ENCODE measurements around the gene PLA1A. TPM values are rescaled to one million over a fixed set of nuclear protein-coding genes. Genes with fewer than 3 reads are reported as not detected.

PLA1A gene
- total RNA-seq, 1 donor from 2014 or later = 2.8 TPM

- no peak for DNase-seq
- Histone ChIP-seq H3K27ac (replicated peaks) (no peak overlapping the region), H3K4me1 (no peaks in the 10 kb centered on the region), H3K27me3 (ENCODE audit: low read depth) (no peaks in the 10 kb centered on the region), H3K4me3 (no peak overlapping the region), H3K36me3 (no peaks in the 10 kb centered on the region), H3K9me3 (replicated peaks) (no peaks in the 10 kb centered on the region)
- TF ChIP-seq, protein P1, sequence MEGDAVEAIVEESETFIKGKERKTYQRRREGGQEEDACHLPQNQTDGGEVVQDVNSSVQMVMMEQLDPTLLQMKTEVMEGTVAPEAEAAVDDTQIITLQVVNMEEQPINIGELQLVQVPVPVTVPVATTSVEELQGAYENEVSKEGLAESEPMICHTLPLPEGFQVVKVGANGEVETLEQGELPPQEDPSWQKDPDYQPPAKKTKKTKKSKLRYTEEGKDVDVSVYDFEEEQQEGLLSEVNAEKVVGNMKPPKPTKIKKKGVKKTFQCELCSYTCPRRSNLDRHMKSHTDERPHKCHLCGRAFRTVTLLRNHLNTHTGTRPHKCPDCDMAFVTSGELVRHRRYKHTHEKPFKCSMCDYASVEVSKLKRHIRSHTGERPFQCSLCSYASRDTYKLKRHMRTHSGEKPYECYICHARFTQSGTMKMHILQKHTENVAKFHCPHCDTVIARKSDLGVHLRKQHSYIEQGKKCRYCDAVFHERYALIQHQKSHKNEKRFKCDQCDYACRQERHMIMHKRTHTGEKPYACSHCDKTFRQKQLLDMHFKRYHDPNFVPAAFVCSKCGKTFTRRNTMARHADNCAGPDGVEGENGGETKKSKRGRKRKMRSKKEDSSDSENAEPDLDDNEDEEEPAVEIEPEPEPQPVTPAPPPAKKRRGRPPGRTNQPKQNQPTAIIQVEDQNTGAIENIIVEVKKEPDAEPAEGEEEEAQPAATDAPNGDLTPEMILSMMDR (IDR thresholded peaks at IDR 0.05; ENCODE audit: borderline replicate concordance) = no peak
- intact Hi-C loops (cut with micrococcal nuclease) = no loop called here
Measured at GRCh38 chr3:119553823-119554415, 43.8 kb upstream of the PLA1A start.

GRCh38 chr3:119555309-119555735, 42.4 kb upstream of the PLA1A start:
- Histone ChIP-seq H3K36me3 (no peaks in the 10 kb centered on the region), H3K27ac (replicated peaks) (no peak overlapping the region), H3K4me3 (no peak overlapping the region), H3K27me3 (ENCODE audit: low read depth) (no peaks in the 10 kb centered on the region), H3K4me1 (no peaks in the 10 kb centered on the region), H3K9me3 (replicated peaks) (no peaks in the 10 kb centered on the region)
- intact Hi-C loops (cut with micrococcal nuclease) = no loop called here
- TF ChIP-seq, protein P1 (IDR thresholded peaks at IDR 0.05; ENCODE audit: borderline replicate concordance) = no peak
- peak; percentile 18 for DNase-seq

DNA sequence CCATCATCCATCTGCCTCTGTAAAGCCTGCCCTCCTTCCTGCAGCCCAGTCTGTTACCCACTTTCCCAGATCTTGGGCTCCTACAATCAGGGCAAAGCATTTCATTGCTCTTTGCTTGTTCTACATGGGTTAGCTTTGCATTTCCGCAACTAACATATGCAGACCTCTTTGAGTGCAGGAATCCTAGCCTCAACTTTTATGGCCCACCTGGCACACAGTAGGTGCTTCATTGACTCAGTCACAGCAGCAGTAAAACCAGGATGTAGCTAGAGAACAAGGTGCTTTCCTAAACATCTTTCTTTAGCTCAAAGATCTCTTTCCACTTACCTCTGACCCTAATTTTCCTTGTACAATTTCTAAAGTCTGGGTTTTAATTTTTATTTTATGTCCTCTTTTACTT, 41.8 kb upstream of the PLA1A start:
- TF ChIP-seq, protein P1 (IDR thresholded peaks at IDR 0.05; ENCODE audit: borderline replicate concordance) = no peak
- Histone ChIP-seq H3K9me3 (replicated peaks) (no peaks in the 10 kb centered on the region), H3K36me3 (no peaks in the 10 kb centered on the region), H3K27me3 (ENCODE audit: low read depth) (no peaks in the 10 kb centered on the region), H3K4me3 (no peak overlapping the region), H3K27ac (replicated peaks) (no peak overlapping the region), H3K4me1 (no peaks in the 10 kb centered on the region)
- intact Hi-C loops (cut with micrococcal nuclease) = no loop called here
- no peak for DNase-seq

DNA sequence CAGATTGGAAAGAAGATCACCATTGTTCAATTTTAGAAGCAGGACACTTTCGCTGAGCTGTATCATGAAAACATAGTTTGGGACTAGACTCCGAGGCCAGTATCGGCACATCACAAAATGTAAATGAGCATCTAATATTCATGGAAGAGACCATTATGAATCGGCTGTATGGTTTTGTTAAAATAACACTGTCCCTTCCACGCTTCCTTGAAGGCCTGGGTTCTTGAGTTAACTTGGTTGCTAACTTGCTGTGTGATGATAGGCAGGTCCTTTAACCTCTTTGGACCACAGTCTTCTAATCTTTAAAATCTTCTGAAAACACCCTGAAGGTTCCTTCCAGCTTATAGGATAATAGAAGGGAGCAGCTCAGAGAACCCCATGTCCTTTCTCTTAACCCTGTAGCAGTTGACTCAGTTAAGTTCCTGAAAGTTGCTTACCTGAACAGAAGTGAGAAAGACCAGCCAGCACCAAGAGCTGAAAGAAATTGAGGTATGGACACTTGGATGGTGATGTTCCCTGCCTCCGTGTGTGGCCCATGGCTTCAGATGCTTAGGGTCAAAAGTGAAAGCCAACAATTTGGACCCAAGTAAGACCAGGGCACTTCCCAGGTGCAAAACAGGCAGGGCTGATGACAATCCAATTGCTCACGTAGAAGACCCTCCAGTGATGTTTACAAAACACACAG, 40.4 kb upstream of the PLA1A start:
- intact Hi-C loops (cut with micrococcal nuclease) = no loop called here
- Histone ChIP-seq H3K27me3 (ENCODE audit: low read depth) (no peaks in the 10 kb centered on the region), H3K4me3 (no peak overlapping the region), H3K36me3 (no peaks in the 10 kb centered on the region), H3K27ac (replicated peaks) (no peak overlapping the region), H3K4me1 (peaks cover under 1% of the 10 kb centered on the region), H3K9me3 (replicated peaks) (no peaks in the 10 kb centered on the region)
- no peak for DNase-seq
- TF ChIP-seq, protein P1 (IDR thresholded peaks at IDR 0.05; ENCODE audit: borderline replicate concordance) = no peak

DNA sequence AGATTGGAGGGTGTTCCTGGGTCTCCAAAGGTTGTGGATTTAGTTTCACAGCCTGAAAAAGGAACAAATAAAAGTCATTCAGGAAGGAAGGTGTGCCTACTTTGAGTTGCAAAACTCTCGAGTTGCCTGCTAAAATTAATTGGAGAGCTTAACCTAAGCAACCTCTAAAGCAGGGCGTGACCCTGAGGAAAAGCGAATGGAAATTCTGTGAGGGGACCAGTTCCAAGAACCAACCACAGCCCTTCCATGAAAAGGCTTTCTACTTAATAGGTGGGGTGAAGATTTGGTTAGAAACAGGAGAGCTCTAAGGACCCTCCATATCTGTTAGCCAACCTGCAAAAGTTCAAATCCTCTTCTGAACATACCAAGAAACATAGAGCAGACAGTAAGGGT, 39.8 kb upstream of the PLA1A start:
- no peaks in the 10 kb centered on the region for H3K27me3 ChIP-seq (ENCODE audit: low read depth)
- no peaks in the 10 kb centered on the region for H3K9me3 ChIP-seq (replicated peaks)
- no peak overlapping the region for H3K27ac ChIP-seq (replicated peaks)
- peaks cover 6% of the 10 kb centered on the region for H3K4me1 ChIP-seq
- H3K36me3 ChIP-seq = no peaks in the 10 kb centered on the region
- intact Hi-C loops (cut with micrococcal nuclease) = no loop called here
- TF ChIP-seq, protein P1 (IDR thresholded peaks at IDR 0.05; ENCODE audit: borderline replicate concordance) = no peak
- DNase-seq = no peak
- no peak overlapping the region for H3K4me3 ChIP-seq

Measured in left ventricle myocardium inferior (tissue), 1 donor.